IMR-90 (cell line): ENCODE measurements around the gene SMYD1. TPM values are rescaled to one million over a fixed set of nuclear protein-coding genes. Genes with fewer than 3 reads are reported as not detected.

ENCODE experiments used
- ATAC-seq: fragments of 200-7000 bp; cut with Tn5 transposase; 2 replicates; pipeline ENCODE4 v1.9.1; 2020; ENCODE audit warnings: low read depth, mild to moderate bottlenecking, moderate library complexity
- BruUV-seq: library from RNA; stranded (reverse); fragments of 400-500 nt; replicated peaks from 2 replicates; lab custom pipeline; 2021; lab: Mats Ljungman, UMichigan
- CTCF ChIA-PET: fragments of 300-600 bp; formaldehyde crosslinking; extraction: SDS; loops from one replicate; lab custom pipeline; 2021; ENCODE audit warnings: antibody characterized with exemption; lab: Yijun Ruan, JAX
- POLR2A ChIA-PET: fragments of 300-600 bp; sonication (Branson Sonifier 250); formaldehyde crosslinking; loops from one replicate; lab custom pipeline; 2022; ENCODE audit warnings: antibody characterized with exemption; ENCODE audit not compliant: unreplicated experiment; lab: Charles Lee
- DNase-seq: peaks from one replicate; pipeline ENCODE4 v3.0.0; 2013
- H2AFZ ChIP-seq: replicated peaks from 2 replicates; pipeline ENCODE3; 2013; ENCODE audit warnings: low read length, mild to moderate bottlenecking; ENCODE audit not compliant: poor library complexity
- H2AK5ac ChIP-seq: 2 replicates; pipeline ENCODE4 v1.6.1; 2013; ENCODE audit warnings: low read depth, low read length, inconsistent platforms
- H2AK9ac ChIP-seq: replicated peaks from 2 replicates; pipeline ENCODE3; 2013; ENCODE audit warnings: mild to moderate bottlenecking, low read depth, low read length, moderate library complexity; ENCODE audit not compliant: poor library complexity
- H2BK120ac ChIP-seq: 2 replicates; pipeline ENCODE4 v1.6.1; 2013; ENCODE audit warnings: low read depth, low read length, inconsistent platforms
- H2BK15ac ChIP-seq: 3 replicates; pipeline ENCODE4 v1.6.1; 2013; ENCODE audit warnings: low read depth, low read length, inconsistent platforms
- H2BK20ac ChIP-seq: 2 replicates; pipeline ENCODE4 v1.6.1; 2013; ENCODE audit warnings: low read depth, mild to moderate bottlenecking, inconsistent platforms, low read length, moderate library complexity
- H2BK5ac ChIP-seq: 2 replicates; pipeline ENCODE4 v1.6.1; 2013; ENCODE audit warnings: mild to moderate bottlenecking, low read depth, low read length, inconsistent platforms; ENCODE audit not compliant: poor library complexity, severe bottlenecking
- H3K14ac ChIP-seq: replicated peaks from 2 replicates; pipeline ENCODE4 v1.6.1; 2013; ENCODE audit warnings: low read depth, low read length, inconsistent platforms
- H3K18ac ChIP-seq: 2 replicates; pipeline ENCODE4 v1.6.1; 2013; ENCODE audit warnings: low read depth, low read length, control low read depth
- H3K23ac ChIP-seq: 2 replicates; pipeline ENCODE4 v1.6.1; 2013; ENCODE audit warnings: low read depth, low read length, inconsistent platforms
- H3K27ac ChIP-seq: 2 replicates; pipeline ENCODE4 v1.5.1; 2013; ENCODE audit warnings: mild to moderate bottlenecking, control low read depth, low read length; ENCODE audit not compliant: insufficient read depth
- H3K27me3 ChIP-seq: 2 replicates; pipeline ENCODE4 v1.6.1; 2013; ENCODE audit warnings: low read length; ENCODE audit not compliant: control insufficient read depth, insufficient read depth
- H3K36me3 ChIP-seq: 2 replicates; pipeline ENCODE4 v1.6.1; 2013; ENCODE audit warnings: low read length, mixed read lengths; ENCODE audit not compliant: control insufficient read depth, insufficient read depth
- H3K4ac ChIP-seq: 2 replicates; pipeline ENCODE4 v1.6.1; 2013; ENCODE audit warnings: low read depth, low read length, inconsistent platforms
- H3K4me1 ChIP-seq: 2 replicates; pipeline ENCODE4 v1.6.1; 2013; ENCODE audit warnings: low read length, mixed read lengths; ENCODE audit not compliant: control insufficient read depth, insufficient read depth
- H3K4me2 ChIP-seq: 2 replicates; pipeline ENCODE4 v1.6.1; 2013; ENCODE audit warnings: low read depth, mild to moderate bottlenecking, control low read depth, low read length, moderate library complexity
- H3K4me3 ChIP-seq: 2 replicates; pipeline ENCODE4 v1.5.1; 2013; ENCODE audit warnings: low read depth, mild to moderate bottlenecking, control low read depth, low read length, moderate library complexity; ENCODE audit not compliant: insufficient read depth
- H3K56ac ChIP-seq: 2 replicates; pipeline ENCODE4 v1.6.1; 2013; ENCODE audit warnings: low read length, inconsistent platforms; ENCODE audit not compliant: insufficient read depth; ENCODE audit errors: extremely low read depth
- H3K79me1 ChIP-seq, 2 experiments: 2 replicates each; pipeline ENCODE4 v1.6.1; 2013; ENCODE audit warnings: low read length in 2 of 2, inconsistent platforms in 1 of 2, low read depth in 1 of 2
- H3K9ac ChIP-seq: 2 replicates; pipeline ENCODE4 v1.6.1; 2013; ENCODE audit warnings: low read depth, low read length, control low read depth
- H3K9me1 ChIP-seq: 2 replicates; pipeline ENCODE4 v1.6.1; 2013; ENCODE audit warnings: low read length, inconsistent platforms; ENCODE audit not compliant: insufficient read depth
- H3K9me3 ChIP-seq: 2 replicates; pipeline ENCODE4 v1.6.1; 2013; ENCODE audit warnings: low read length; ENCODE audit not compliant: control insufficient read depth, insufficient read depth
- H4K20me1 ChIP-seq: 2 replicates; pipeline ENCODE4 v1.6.1; 2013; ENCODE audit warnings: low read length, inconsistent platforms; ENCODE audit not compliant: insufficient read depth
- H4K5ac ChIP-seq: 2 replicates; pipeline ENCODE4 v1.6.1; 2013; ENCODE audit warnings: mild to moderate bottlenecking, low read depth, low read length, control low read depth
- H4K8ac ChIP-seq, 2 experiments: 2 replicates each; pipeline ENCODE4 v1.6.1; 2013; ENCODE audit warnings: low read depth in 2 of 2, low read length in 2 of 2, control low read depth in 1 of 2, inconsistent platforms in 1 of 2
- H4K91ac ChIP-seq: 2 replicates; pipeline ENCODE4 v1.6.1; 2013; ENCODE audit warnings: low read depth, low read length, inconsistent platforms; ENCODE audit not compliant: insufficient read depth
- CHD1 ChIP-seq: IDR thresholded peaks from 2 replicates; pipeline ENCODE4 v1.6.1; 2012; ENCODE audit warnings: low read depth, low read length, improper control_type of control experiment
- MAZ ChIP-seq: IDR thresholded peaks from 2 replicates; pipeline ENCODE4 v1.6.1; 2012; ENCODE audit warnings: low read depth, mild to moderate bottlenecking, low read length, improper control_type of control experiment, moderate library complexity, borderline replicate concordance
- NFE2L2 ChIP-seq: fragments of 150-350 bp; IDR thresholded peaks from 2 replicates; pipeline ENCODE4 v1.6.1; 2016; ENCODE audit warnings: low read depth, mild to moderate bottlenecking, low read length
- SMC3 ChIP-seq: fragments of 150-350 bp; IDR thresholded peaks from 2 replicates; pipeline ENCODE4 v1.6.1; 2016; ENCODE audit warnings: low read depth, mild to moderate bottlenecking, antibody characterized with exemption, low read length, moderate library complexity
- dilution Hi-C: fragments of 300-500 bp; cut with HindIII; formaldehyde crosslinking; loops from one replicate; pipeline ENCODE4 v1.14.3; 2018; ENCODE audit warnings: low sequenced_read_pairs; ENCODE audit not compliant: unreplicated experiment
- in situ Hi-C: fragments of 300-500 bp; cut with MboI; formaldehyde crosslinking; loops from 3 replicates; pipeline ENCODE4 v1.14.3; 2019; ENCODE audit warnings: low sequenced_read_pairs, inconsistent platforms, mixed read lengths
- intact Hi-C: fragments of 100-400 bp; cut with micrococcal nuclease; formaldehyde crosslinking; loops from 2 replicates; pipeline ENCODE4 v1.10.0; 2022
- polyA plus RNA-seq, 3 experiments: library from polyadenylated mRNA; depleted of rRNA; stranded (reverse); fragments of >200 nt; gene quantifications; 2 replicates each; pipeline ENCODE4 v1.2.3, GENCODE V29; 2012; ENCODE audit warnings: low replicate concordance in 1 of 3
- total RNA-seq: library from RNA; depleted of rRNA; stranded (reverse); fragments of >200 nt; gene quantifications from 2 replicates; pipeline ENCODE4 v1.2.3, GENCODE V29; 2012

The SMYD1 gene
- total and polyA plus RNA-seq, 2 of the 4 experiments (the other 2 are of a cell fraction): not detected

DNA sequence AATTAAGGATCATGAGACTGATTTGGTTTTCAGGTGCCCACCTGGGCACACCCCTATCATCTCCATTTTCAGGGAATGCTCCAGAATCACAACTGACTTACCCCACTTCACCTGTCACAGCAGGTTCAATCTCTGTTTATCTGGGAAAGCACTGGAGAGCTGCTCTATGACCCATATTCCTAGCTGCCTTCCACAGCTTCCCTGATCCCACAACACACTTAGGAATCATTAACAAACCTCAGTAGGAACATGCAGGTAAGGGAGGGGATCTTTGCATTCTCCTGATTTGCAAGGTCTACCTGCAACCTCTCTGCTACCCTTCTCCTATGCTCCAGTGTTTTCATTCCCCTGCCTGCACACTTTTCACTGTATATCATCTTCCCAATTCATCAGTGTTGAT lies 79.0 kb downstream of the SMYD1 start:
- H3K4ac ChIP-seq: no peak overlapping the region
- H3K27me3 ChIP-seq: no peaks in the 10 kb centered on the region
- H4K20me1 ChIP-seq: no peaks in the 10 kb centered on the region
- no peak overlapping the region for H3K27ac ChIP-seq
- no TSS peak for BruUV-seq
- in situ Hi-C loops: no loop called here
- no peak overlapping the region for H2AFZ ChIP-seq
- no peak overlapping the region for H2AK9ac ChIP-seq
- H2BK120ac ChIP-seq: no peak overlapping the region
- dilution Hi-C loops: no loop called here
- no peaks in the 10 kb centered on the region for H3K79me1 ChIP-seq
- H3K9me1 ChIP-seq: no peaks in the 10 kb centered on the region
- POLR2A ChIA-PET: no interaction called here
- no peaks in the 10 kb centered on the region for H3K36me3 ChIP-seq
- H2BK15ac ChIP-seq: no peak overlapping the region
- H2BK5ac ChIP-seq: no peak overlapping the region
- H2BK20ac ChIP-seq: no peak overlapping the region
- no peak overlapping the region for H3K4me2 ChIP-seq
- no peak overlapping the region for H4K5ac ChIP-seq
- H3K4me1 ChIP-seq: no peaks in the 10 kb centered on the region
- TF ChIP-seq CHD1 (no peak), NFE2L2 (no peak), MAZ (no peak), SMC3 (no peak)
- no peak overlapping the region for H3K4me3 ChIP-seq
- no peak overlapping the region for H3K56ac ChIP-seq
- no peak overlapping the region for H4K91ac ChIP-seq
- no peak overlapping the region for H3K18ac ChIP-seq
- no peak overlapping the region for H3K23ac ChIP-seq
- no peaks in the 10 kb centered on the region for H3K9me3 ChIP-seq
- H3K9ac ChIP-seq: no peak overlapping the region
- CTCF ChIA-PET: no interaction called here
- no peak overlapping the region for H4K8ac ChIP-seq
- no peak overlapping the region for H3K14ac ChIP-seq
- H2AK5ac ChIP-seq: no peak overlapping the region
- DNase-seq (no peak), ATAC-seq (no peak)
- intact Hi-C loops: no loop called here
